ENCODE measurements around the gene PRDM16. TPM values are rescaled to one million over a fixed set of nuclear protein-coding genes. Genes with fewer than 3 reads are reported as not detected.

The PRDM16 gene
- polyA plus RNA-seq, 1 donor (not counting 4 experiments of a cell fraction or from before 2014, with no cell fraction given): 0.05 TPM

DNA sequence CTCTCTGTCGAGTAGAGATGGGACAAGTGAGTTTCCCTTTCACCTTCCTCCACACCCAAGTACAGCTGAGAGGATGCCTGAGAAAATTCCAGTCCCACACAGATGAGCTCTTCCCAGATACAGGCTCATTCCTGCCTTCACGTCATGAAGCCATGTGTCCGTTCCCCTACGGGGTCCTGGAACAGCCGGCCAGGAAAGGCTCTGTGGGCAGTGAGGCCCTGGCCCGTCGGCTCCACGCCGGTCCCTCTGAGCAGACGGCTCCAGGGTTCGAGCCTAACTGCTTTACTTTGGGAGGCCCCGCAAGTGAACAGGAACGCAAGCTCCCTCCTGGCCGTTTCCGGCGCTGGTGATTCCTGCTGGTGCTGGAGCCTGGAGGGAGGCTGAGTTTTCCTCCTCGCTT lies 328.3 kb downstream of the PRDM16 start:
- Histone ChIP-seq H3K9ac (ENCODE audit: control insufficient read depth, extremely low read depth, insufficient read depth, low read length) (no peak overlapping the region), H3K4me3 (ENCODE audit: control insufficient read depth in 2 of 3, extremely low read depth in 1 of 3, insufficient read depth in 2 of 3, low read depth in 1 of 3, low read length in 3 of 3) (no peak overlapping the region), H3K9me3 (ENCODE audit: control insufficient read depth, low read depth, low read length) (no peaks in the 10 kb centered on the region), H4K20me1 (ENCODE audit: control insufficient read depth, extremely low read depth, insufficient read depth, low read length) (no peaks in the 10 kb centered on the region), H3K4me2 (ENCODE audit: control insufficient read depth, extremely low read depth, insufficient read depth, low read depth, low read length) (no peak overlapping the region), H3K36me3 (ENCODE audit: control insufficient read depth in 2 of 2, extremely low read depth in 1 of 2, insufficient read depth in 2 of 2, low read length in 2 of 2) (no peaks in the 10 kb centered on the region), H2AFZ (ENCODE audit: control insufficient read depth, low read length) (no peak overlapping the region), H3K4me1 (ENCODE audit: control insufficient read depth, extremely low read depth, insufficient read depth, low read length) (no peaks in the 10 kb centered on the region), H3K27ac (ENCODE audit: control insufficient read depth, insufficient read depth, low read length) (no peak overlapping the region), H3K79me2 (ENCODE audit: control insufficient read depth, insufficient read depth, low read length) (no peaks in the 10 kb centered on the region), H3K27me3 (ENCODE audit: control insufficient read depth, extremely low read depth, insufficient read depth, low read length) (peaks cover 69% of the 10 kb centered on the region), H3K9me1 (ENCODE audit: control insufficient read depth, extremely low read depth, insufficient read depth, low read length) (no peaks in the 10 kb centered on the region)
- no peak for FAIRE-seq
- DNase-seq (ENCODE audit: low read depth, low spot score): no peak
- dilution Hi-C loops (cut with MboI; ENCODE audit: extremely low pct_ligation_motif_present, low sequenced_read_pairs): no loop called here
- TF ChIP-seq, protein P1, sequence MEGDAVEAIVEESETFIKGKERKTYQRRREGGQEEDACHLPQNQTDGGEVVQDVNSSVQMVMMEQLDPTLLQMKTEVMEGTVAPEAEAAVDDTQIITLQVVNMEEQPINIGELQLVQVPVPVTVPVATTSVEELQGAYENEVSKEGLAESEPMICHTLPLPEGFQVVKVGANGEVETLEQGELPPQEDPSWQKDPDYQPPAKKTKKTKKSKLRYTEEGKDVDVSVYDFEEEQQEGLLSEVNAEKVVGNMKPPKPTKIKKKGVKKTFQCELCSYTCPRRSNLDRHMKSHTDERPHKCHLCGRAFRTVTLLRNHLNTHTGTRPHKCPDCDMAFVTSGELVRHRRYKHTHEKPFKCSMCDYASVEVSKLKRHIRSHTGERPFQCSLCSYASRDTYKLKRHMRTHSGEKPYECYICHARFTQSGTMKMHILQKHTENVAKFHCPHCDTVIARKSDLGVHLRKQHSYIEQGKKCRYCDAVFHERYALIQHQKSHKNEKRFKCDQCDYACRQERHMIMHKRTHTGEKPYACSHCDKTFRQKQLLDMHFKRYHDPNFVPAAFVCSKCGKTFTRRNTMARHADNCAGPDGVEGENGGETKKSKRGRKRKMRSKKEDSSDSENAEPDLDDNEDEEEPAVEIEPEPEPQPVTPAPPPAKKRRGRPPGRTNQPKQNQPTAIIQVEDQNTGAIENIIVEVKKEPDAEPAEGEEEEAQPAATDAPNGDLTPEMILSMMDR (optimal IDR thresholded peaks at IDR 0.05 in 1 of 3, IDR thresholded peaks at IDR 0.05 in 1 of 3, conservative IDR thresholded peaks at IDR 0.05 in 1 of 3; ENCODE audit: extremely low read depth in 1 of 3, insufficient read depth in 2 of 3, low read length in 3 of 3): no peak
- TF ChIP-seq EZH2 (IDR thresholded peaks at IDR 0.05; ENCODE audit: low read length): no peak

DNA sequence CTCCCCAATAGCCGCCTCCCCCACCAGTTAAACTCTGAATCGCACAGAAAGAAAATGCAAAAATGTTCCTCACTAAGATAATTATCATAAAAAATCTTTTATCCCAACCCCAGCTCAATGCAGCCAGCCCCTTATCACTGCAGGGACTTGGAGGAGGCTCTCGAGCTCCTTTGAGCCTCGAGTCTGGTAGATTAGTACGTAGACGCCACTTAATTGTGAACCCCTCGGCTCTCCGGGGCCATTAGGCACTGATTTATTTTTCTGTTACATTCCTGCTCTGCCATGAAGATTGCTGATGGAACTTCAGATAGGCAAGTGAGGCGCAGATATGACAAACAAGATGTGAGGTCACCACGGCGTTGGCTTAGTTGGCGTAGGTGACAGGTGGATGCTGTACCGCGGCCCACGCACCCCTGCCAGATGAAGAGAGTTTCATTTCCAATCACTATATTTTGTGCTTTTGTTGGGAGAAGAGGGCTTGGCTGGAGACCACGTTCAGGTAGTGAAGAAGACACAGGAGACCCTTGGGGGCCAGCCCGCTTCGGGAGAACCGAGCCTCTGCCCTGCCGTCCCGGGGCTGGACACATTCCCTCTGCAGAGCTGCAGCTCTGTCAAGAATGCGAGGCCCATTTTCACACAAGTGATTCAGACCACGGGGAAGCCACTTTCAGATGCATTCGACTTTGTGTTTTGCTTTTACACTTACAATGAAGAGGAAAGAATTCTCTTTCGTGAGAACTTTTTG lies 329.6 kb downstream of the PRDM16 start:
- DNase-seq (ENCODE audit: low read depth, low spot score): no peak
- H3K79me2 ChIP-seq (ENCODE audit: control insufficient read depth, insufficient read depth, low read length): no peaks in the 10 kb centered on the region

More for the DNA sequence above, 329.6 kb downstream of the PRDM16 start:
- Histone ChIP-seq H3K9me3 (ENCODE audit: control insufficient read depth, low read depth, low read length) (no peaks in the 10 kb centered on the region), H3K4me2 (ENCODE audit: control insufficient read depth, extremely low read depth, insufficient read depth, low read depth, low read length) (no peak overlapping the region), H3K4me1 (ENCODE audit: control insufficient read depth, extremely low read depth, insufficient read depth, low read length) (no peaks in the 10 kb centered on the region), H3K9ac (ENCODE audit: control insufficient read depth, extremely low read depth, insufficient read depth, low read length) (no peak overlapping the region), H2AFZ (ENCODE audit: control insufficient read depth, low read length) (no peak overlapping the region), H3K4me3 (ENCODE audit: control insufficient read depth in 2 of 3, extremely low read depth in 1 of 3, insufficient read depth in 2 of 3, low read depth in 1 of 3, low read length in 3 of 3) (no peak overlapping the region), H3K36me3 (ENCODE audit: control insufficient read depth in 2 of 2, extremely low read depth in 1 of 2, insufficient read depth in 2 of 2, low read length in 2 of 2) (no peaks in the 10 kb centered on the region), H3K27ac (ENCODE audit: control insufficient read depth, insufficient read depth, low read length) (no peak overlapping the region), H3K9me1 (ENCODE audit: control insufficient read depth, extremely low read depth, insufficient read depth, low read length) (no peaks in the 10 kb centered on the region), H4K20me1 (ENCODE audit: control insufficient read depth, extremely low read depth, insufficient read depth, low read length) (no peaks in the 10 kb centered on the region), H3K27me3 (ENCODE audit: control insufficient read depth, extremely low read depth, insufficient read depth, low read length) (peaks cover 56% of the 10 kb centered on the region)
- TF ChIP-seq, protein P1 (optimal IDR thresholded peaks at IDR 0.05 in 1 of 3, IDR thresholded peaks at IDR 0.05 in 1 of 3, conservative IDR thresholded peaks at IDR 0.05 in 1 of 3; ENCODE audit: extremely low read depth in 1 of 3, insufficient read depth in 2 of 3, low read length in 3 of 3): no peak
- TF ChIP-seq EZH2 (IDR thresholded peaks at IDR 0.05; ENCODE audit: low read length): no peak
- FAIRE-seq: no peak
- dilution Hi-C loops (cut with MboI; ENCODE audit: extremely low pct_ligation_motif_present, low sequenced_read_pairs): no loop called here
